Activated T-helper 1 cell treated with anti-CD3 and anti-CD28 coated beads, Interleukin-12 subunit alpha, Interleukin-12 subunit beta, Interleukin-2, Interleukin-4 antibody, amounts not matched to agents 30 ng/mL and 10 ng/mL and 1 ng/mL, durations not matched to agents 14 hours and 24 hours and 36 hours (primary cell): ENCODE results near the gene NTSR1. TPM values are rescaled to one million over a fixed set of nuclear protein-coding genes. Genes with fewer than 3 reads are reported as not detected.

Source experiments
- DNase-seq: peaks from one replicate; pipeline ENCODE4 v3.0.0; 2021; ENCODE audit warnings: low spot score
- H3K27ac Mint-ChIP-seq: one replicate; pipeline ENCODE4 v1.8.0; 2021; ENCODE audit warnings: mild to moderate bottlenecking, mixed read lengths
- H3K27me3 Mint-ChIP-seq: one replicate; pipeline ENCODE4 v1.8.0; 2022; ENCODE audit warnings: mild to moderate bottlenecking, moderate library complexity, mixed read lengths; ENCODE audit not compliant: insufficient read depth
- H3K36me3 Mint-ChIP-seq: one replicate; pipeline ENCODE4 v1.8.0; 2021; ENCODE audit warnings: low read depth, mixed read lengths
- H3K4me1 Mint-ChIP-seq: one replicate; pipeline ENCODE4 v1.8.0; 2021; ENCODE audit warnings: low read depth, mixed read lengths
- H3K4me3 Mint-ChIP-seq: one replicate; pipeline ENCODE4 v1.8.0; 2021; ENCODE audit warnings: mild to moderate bottlenecking, moderate library complexity, mixed read lengths
- H3K9me3 Mint-ChIP-seq: one replicate; pipeline ENCODE4 v1.8.0; 2021; ENCODE audit warnings: mixed read lengths
- intact Hi-C: fragments of 100-400 bp; cut with micrococcal nuclease; formaldehyde crosslinking; loops from one replicate; pipeline ENCODE4 v1.15.1; 2024
- total RNA-seq: library from RNA; stranded (reverse); gene quantifications from 2 replicates; pipeline ENCODE4 v1.2.3, GENCODE V29; 2022

NTSR1 gene
- total RNA-seq, 1 donor from 2014 or later = not detected

GRCh38 chr20:62797671-62798532 lies 89.3 kb downstream of the NTSR1 start:
- no peak for DNase-seq
- no peaks in the 10 kb centered on the region for H3K9me3 Mint-ChIP-seq
- H3K4me3 Mint-ChIP-seq = peak overlapping the region; percentile 87
- H3K36me3 Mint-ChIP-seq = peaks cover 22% of the 10 kb centered on the region
- intact Hi-C loops = loop anchor here (5.0 to 10.0 kb wide), 3 partner anchors 129 to 733 kb away; partner anchors contain the start of genes DIDO1, OSBPL2 and TAF4
- H3K4me1 Mint-ChIP-seq = peaks cover 8% of the 10 kb centered on the region
- peak overlapping the region; percentile 63 for H3K27ac Mint-ChIP-seq
- no peaks in the 10 kb centered on the region for H3K27me3 Mint-ChIP-seq

DNA sequence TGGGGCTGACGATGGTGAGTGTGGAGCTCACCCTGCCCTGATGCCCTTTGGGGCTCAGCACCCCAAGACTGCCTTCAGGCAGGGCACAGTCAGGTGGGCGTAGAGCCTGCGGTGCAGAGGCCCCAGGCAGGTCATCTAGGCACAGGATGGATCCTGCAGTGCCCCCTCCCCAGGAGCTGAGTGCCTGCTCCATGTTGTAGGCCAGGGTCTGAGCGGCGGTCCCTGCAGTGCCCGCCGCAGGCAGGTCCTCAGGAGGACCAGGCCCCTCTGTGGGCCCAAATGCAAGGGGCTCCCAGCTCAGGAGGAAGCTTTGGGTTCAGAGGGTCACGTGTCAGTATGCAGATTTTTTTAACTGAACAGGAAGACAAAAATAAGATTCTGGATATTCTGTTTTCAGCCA lies 90.4 kb downstream of the NTSR1 start:
- intact Hi-C loops = loop anchor here (5.0 to 10.0 kb wide), 3 partner anchors 128 to 734 kb away; partner anchors contain the start of genes DIDO1, OSBPL2 and TAF4
- H3K4me1 Mint-ChIP-seq = peaks cover 3% of the 10 kb centered on the region
- H3K4me3 Mint-ChIP-seq = no peak overlapping the region
- no peak for DNase-seq
- no peak overlapping the region for H3K27ac Mint-ChIP-seq
- H3K9me3 Mint-ChIP-seq = no peaks in the 10 kb centered on the region
- H3K36me3 Mint-ChIP-seq = peaks cover 22% of the 10 kb centered on the region
- H3K27me3 Mint-ChIP-seq = no peaks in the 10 kb centered on the region

DNA sequence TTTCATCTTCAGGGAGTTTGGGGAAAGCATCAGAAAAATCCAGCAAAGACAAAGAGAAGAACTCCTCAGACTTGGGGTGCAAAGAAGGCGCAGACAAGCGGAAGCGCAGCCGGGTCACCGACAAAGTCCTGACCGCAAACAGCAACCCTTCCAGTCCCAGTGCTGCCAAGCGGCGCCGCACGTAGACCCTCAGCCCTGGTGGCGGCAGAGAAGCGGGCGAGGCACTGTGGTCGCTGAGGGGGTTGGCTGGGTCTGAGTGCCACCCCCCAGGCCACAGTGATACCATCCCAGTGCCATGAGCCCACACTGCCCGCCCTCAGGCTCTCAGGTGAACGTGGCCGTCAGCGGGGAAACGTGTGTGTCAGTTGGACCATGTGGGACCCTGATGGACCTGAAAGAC lies 90.8 kb downstream of the NTSR1 start:
- Mint-ChIP-seq H3K9me3 (no peaks in the 10 kb centered on the region), H3K4me3 (no peak overlapping the region), H3K27me3 (no peaks in the 10 kb centered on the region), H3K36me3 (peaks cover 22% of the 10 kb centered on the region), H3K27ac (no peak overlapping the region), H3K4me1 (peaks cover 6% of the 10 kb centered on the region)
- no peak for DNase-seq
- intact Hi-C loops = loop anchor here (5.0 to 10.0 kb wide), 3 partner anchors 128 to 735 kb away; partner anchors contain the start of genes DIDO1, OSBPL2 and TAF4

DNA sequence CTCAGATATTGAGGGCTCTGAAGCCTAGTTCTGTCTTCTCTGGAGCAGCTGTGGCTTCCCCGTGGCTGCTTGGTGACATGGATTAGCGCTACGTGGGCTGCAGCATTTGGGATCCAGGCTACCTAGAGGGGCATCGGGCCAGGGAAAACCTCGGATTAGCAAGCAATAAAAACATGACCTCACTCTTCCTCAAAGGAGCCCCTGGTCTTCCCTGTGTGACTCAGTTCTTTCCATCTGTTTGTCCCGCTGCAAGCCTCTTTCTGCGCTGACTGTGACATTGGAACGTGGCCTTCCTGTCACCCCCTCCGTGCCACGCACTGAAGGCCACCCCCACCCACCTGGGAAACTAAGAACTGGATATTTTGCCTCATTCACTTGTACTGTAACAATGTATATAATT lies 91.2 kb downstream of the NTSR1 start:
- peaks cover 22% of the 10 kb centered on the region for H3K36me3 Mint-ChIP-seq
- no peaks in the 10 kb centered on the region for H3K9me3 Mint-ChIP-seq
- DNase-seq = no peak
- peaks cover 6% of the 10 kb centered on the region for H3K4me1 Mint-ChIP-seq
- H3K27ac Mint-ChIP-seq = no peak overlapping the region
- no peaks in the 10 kb centered on the region for H3K27me3 Mint-ChIP-seq
- intact Hi-C loops = loop anchor here (5.0 to 10.0 kb wide), 3 partner anchors 127 to 735 kb away; partner anchors contain the start of genes DIDO1, OSBPL2 and TAF4
- H3K4me3 Mint-ChIP-seq = no peak overlapping the region

DNA sequence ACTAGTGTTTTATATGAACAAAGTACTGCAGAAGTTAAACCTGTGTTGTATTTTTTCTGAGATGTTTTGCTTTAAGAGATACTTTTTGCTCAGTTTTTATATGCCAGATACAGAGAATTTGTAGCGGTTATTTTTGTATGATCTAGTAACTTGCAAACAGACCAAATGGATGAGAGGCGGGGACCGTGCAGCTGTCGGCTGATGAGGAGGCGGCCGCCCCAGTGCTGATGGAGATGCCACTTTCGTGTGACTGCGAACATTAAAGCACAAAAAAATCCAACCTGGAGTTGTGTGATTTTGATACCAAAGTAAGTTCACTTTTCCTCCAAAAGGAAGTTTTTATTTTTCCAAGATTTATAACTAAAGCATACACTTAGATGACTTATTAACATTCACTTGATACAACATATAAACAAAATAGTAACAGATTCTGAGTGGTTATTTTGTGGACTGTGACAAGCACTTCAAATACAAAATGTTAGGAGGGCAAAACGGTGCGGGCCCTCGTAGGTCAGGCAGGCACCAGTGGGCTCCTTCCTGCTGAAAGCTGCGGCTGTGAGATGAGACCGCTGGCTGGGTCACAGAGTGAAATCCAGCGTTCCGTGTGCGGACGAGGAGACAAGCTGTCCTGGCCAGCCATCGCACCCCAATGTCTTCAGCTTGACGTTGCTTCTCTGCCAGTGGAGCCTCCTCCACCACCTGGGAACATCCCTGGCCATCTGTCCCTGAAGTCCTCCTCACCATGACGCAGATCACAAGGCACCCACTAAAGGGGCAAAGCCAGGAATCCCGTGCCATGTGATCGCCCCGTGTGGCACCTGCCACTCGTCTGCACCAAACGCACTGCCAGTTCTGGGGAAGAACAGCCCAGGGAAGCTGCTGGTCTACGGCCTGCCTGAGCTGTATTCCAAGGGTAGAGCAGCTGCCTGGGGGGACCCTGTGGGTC lies 92.0 kb downstream of the NTSR1 start:
- peaks cover 6% of the 10 kb centered on the region for H3K4me1 Mint-ChIP-seq
- H3K36me3 Mint-ChIP-seq = peaks cover 22% of the 10 kb centered on the region
- no peaks in the 10 kb centered on the region for H3K27me3 Mint-ChIP-seq
- intact Hi-C loops = no loop called here
- H3K9me3 Mint-ChIP-seq = no peaks in the 10 kb centered on the region
- no peak overlapping the region for H3K4me3 Mint-ChIP-seq
- H3K27ac Mint-ChIP-seq = no peak overlapping the region
- no peak for DNase-seq

DNA sequence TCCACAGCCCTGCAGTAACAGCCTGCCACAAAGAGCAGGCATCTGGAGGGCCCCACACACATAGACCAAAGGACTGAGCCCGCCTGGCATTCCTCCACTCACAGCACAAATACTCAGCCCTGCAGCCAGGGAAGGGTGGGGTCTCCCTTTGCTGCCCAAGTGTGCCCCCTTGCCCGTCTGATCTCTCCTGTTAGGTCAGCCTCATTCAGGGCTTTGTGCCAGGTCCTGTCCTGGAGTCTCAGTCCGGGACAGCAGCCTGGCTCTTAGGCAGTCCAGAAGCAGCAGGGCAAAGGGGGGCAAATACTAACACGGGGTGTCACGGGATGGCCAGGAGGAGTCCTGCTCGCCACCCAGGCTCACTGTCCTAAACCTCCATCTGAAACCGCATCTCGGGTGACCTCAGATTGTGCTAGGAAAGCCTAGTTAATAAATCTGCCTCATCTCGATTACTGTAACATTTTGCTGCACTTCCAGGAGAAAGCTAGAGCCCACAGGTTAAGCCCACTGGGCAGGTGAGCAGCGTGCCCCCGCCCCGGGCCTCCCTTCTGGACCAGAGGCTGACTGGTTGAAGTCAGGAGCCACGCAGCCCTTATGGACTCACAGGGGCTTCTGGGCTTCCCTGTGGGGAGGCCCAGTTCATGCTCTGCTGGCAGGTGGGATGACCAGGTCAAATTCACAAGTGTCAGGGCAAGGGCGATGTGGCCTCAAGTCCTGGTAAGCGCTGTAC lies 92.8 kb downstream of the NTSR1 start:
- Mint-ChIP-seq H3K4me3 (no peak overlapping the region), H3K27me3 (no peaks in the 10 kb centered on the region), H3K4me1 (peaks cover 11% of the 10 kb centered on the region), H3K36me3 (peaks cover 22% of the 10 kb centered on the region), H3K27ac (no peak overlapping the region), H3K9me3 (no peaks in the 10 kb centered on the region)
- no peak for DNase-seq
- intact Hi-C loops = no loop called here

- Mint-ChIP-seq H3K27me3 (no peaks in the 10 kb centered on the region), H3K27ac (no peak overlapping the region), H3K4me1 (peaks cover 17% of the 10 kb centered on the region), H3K4me3 (no peak overlapping the region), H3K36me3 (peaks cover 27% of the 10 kb centered on the region), H3K9me3 (no peaks in the 10 kb centered on the region)
- no peak for DNase-seq
- intact Hi-C loops = no loop called here
Measured at GRCh38 chr20:62802026-62802712, 93.5 kb downstream of the NTSR1 start.

DNA sequence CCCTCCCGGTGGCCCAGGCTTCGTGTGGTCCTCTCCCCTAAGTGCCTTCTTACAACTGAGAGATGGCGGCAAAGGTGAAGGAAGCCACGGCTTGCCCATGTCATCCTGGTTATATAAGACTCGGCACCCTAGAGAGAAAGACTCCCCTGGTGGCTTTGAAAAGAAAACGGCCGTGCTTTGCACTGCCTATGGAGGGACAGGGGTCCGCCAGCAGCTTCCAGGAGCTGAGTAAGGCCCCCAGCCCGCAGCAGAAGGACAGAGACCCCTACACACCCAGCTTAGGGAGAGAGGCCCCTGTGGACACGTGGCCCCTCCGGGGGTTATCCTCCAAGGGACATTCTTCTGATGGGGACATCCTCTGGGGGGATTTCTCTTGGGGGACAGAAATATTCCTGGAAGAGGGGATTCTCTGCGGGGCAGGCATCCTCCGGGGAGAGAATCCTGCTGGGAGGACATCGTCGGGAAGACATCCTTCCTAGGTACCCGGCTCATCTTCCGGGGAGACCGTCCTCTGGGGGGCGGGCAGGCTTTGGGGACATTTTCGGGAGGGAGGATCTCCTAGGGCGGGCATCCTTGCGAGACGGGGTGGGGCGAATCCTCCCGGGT lies 95.5 kb downstream of the NTSR1 start:
- no peaks in the 10 kb centered on the region for H3K9me3 Mint-ChIP-seq

DNA sequence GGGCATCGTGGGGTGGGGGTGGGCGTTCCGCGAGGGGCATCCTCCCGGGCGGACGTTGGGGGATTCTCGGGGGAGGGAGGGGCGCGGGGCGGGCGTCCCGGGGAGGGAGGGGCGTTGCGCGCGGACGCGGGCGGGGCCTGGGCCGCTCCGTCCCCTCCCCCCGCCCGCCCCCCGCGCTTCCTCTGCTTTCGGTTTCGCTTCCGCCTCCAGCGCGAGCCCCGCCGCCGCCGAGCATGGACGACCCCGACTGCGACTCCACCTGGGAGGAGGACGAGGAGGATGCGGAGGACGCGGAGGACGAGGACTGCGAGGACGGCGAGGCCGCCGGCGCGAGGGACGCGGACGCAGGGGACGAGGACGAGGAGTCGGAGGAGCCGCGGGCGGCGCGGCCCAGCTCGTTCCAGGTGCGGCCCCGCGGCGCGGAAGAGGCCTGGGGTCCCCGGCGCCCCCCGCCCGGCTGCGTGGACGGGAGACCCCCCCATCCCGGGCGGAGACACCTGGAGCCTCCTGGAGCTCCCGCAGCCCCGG lies 96.1 kb downstream of the NTSR1 start, which contains the start of gene OGFR:
OGFR (plus strand) TSS at position 209 of the 528 bp plus-strand sequence; CDS start at position 234, 25 bp downstream.
- Mint-ChIP-seq H3K36me3 (peaks cover 22% of the 10 kb centered on the region), H3K9me3 (no peaks in the 10 kb centered on the region), H3K27ac (peak within 1 kb of the TSS; percentile 96), H3K4me1 (peaks cover 21% of the 10 kb centered on the region), H3K27me3 (no peaks in the 10 kb centered on the region), H3K4me3 (peak within 1 kb of the TSS; percentile 89)
- intact Hi-C loops = loop anchor here (1.0 kb wide), 2 partner anchors 10 to 162 kb away; partner anchors contain the start of gene SLCO4A1
- peak; percentile 72 for DNase-seq

More for the DNA sequence above, 95.5 kb downstream of the NTSR1 start:
- intact Hi-C loops = loop anchor here (1.0 kb wide), 2 partner anchors 10 to 162 kb away; partner anchors contain the start of gene SLCO4A1
- Mint-ChIP-seq H3K36me3 (peaks cover 23% of the 10 kb centered on the region), H3K27ac (peak overlapping the region; percentile 96), H3K27me3 (no peaks in the 10 kb centered on the region), H3K4me3 (peak overlapping the region; percentile 85), H3K4me1 (peaks cover 21% of the 10 kb centered on the region)
- DNase-seq = no peak

- peak overlapping the region; percentile 67 for H3K27ac Mint-ChIP-seq
- intact Hi-C loops = no loop called here
Measured at GRCh38 chr20:62805155-62805710, 96.6 kb downstream of the NTSR1 start.

More at GRCh38 chr20:62805155-62805710, 96.6 kb downstream of the NTSR1 start:
- no peaks in the 10 kb centered on the region for H3K27me3 Mint-ChIP-seq
- no peaks in the 10 kb centered on the region for H3K9me3 Mint-ChIP-seq
- H3K4me3 Mint-ChIP-seq = peak overlapping the region; percentile 85
- DNase-seq = no peak
- peaks cover 21% of the 10 kb centered on the region for H3K4me1 Mint-ChIP-seq
- peaks cover 17% of the 10 kb centered on the region for H3K36me3 Mint-ChIP-seq
